ENCODE measurements around the gene STK32C. TPM values are rescaled to one million over a fixed set of nuclear protein-coding genes. Genes with fewer than 3 reads are reported as not detected.

STK32C gene
- total RNA-seq, 1 donor from 2014 or later: 19.6 TPM

DNA sequence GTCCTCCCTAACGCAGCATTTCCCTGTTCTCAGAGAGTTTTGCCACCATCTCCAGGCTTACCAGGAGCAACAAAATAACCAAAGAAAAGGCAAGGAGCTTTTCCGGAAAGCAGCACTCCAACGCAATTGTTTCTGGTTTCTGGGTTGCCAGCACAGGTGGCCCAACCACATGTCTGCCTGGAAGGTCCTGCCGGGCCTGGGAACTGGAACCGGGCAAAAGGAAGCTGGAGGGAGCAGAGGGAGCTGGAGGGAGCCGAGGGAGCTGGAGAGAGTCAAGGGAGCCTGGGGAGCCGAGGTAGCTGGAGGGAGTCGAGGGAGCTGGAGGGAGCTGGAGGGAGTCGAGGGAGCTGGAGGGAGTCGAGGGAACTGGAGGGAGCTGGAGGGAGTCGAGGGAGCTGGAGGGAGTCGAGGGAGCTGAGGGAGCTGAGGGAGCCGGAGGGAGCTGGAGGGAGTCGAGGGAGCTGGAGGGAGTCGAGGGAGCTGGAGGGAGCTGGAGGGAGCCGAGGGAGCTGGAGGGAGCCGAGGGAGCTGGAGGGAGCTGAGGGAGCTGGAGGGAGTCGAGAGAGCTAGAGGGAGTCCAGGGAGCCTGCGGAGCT, 54.6 kb downstream of the STK32C start:
- TF ChIP-seq, protein P1, sequence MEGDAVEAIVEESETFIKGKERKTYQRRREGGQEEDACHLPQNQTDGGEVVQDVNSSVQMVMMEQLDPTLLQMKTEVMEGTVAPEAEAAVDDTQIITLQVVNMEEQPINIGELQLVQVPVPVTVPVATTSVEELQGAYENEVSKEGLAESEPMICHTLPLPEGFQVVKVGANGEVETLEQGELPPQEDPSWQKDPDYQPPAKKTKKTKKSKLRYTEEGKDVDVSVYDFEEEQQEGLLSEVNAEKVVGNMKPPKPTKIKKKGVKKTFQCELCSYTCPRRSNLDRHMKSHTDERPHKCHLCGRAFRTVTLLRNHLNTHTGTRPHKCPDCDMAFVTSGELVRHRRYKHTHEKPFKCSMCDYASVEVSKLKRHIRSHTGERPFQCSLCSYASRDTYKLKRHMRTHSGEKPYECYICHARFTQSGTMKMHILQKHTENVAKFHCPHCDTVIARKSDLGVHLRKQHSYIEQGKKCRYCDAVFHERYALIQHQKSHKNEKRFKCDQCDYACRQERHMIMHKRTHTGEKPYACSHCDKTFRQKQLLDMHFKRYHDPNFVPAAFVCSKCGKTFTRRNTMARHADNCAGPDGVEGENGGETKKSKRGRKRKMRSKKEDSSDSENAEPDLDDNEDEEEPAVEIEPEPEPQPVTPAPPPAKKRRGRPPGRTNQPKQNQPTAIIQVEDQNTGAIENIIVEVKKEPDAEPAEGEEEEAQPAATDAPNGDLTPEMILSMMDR (conservative IDR thresholded peaks at IDR 0.05): no peak
- no peak overlapping the region for H3K4me3 Mint-ChIP-seq
- H3K36me3 Mint-ChIP-seq (ENCODE audit: low read depth): no peaks in the 10 kb centered on the region
- no peak overlapping the region for H3K27ac Mint-ChIP-seq (ENCODE audit: unreplicated experiment)
- no peaks in the 10 kb centered on the region for H3K9me3 Mint-ChIP-seq
- H3K4me1 Mint-ChIP-seq: no peaks in the 10 kb centered on the region
- H3K27me3 Mint-ChIP-seq (ENCODE audit: low read depth): no peaks in the 10 kb centered on the region
- no peak for DNase-seq (ENCODE audit: low read depth, low spot score)

DNA sequence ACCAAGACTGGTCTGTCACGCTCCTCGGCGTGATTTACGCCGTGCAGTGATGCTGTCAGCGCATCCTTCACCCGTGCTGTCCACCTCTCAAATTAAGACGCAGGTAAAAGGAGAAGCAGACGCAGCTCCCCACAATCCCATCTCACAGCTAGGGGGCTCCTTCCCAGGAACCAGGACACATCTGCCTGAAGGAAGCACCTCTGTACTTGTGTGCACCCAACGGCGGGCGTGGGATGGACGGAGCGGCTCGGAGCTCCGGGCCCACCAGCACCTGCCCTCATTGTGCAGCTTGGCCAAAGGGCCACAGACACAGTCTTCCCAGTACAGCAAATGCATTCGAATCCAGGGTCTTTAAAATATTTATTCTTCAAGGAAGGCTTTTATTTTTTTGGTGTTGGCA, 55.3 kb downstream of the STK32C start:
- TF ChIP-seq, protein P1 (conservative IDR thresholded peaks at IDR 0.05): no peak
- H3K4me1 Mint-ChIP-seq: no peaks in the 10 kb centered on the region
- no peaks in the 10 kb centered on the region for H3K9me3 Mint-ChIP-seq
- no peaks in the 10 kb centered on the region for H3K27me3 Mint-ChIP-seq (ENCODE audit: low read depth)
- no peaks in the 10 kb centered on the region for H3K36me3 Mint-ChIP-seq (ENCODE audit: low read depth)
- peak overlapping the region; percentile 57 for H3K27ac Mint-ChIP-seq (ENCODE audit: unreplicated experiment)
- DNase-seq (ENCODE audit: low read depth, low spot score): no peak
- no peak overlapping the region for H3K4me3 Mint-ChIP-seq

DNA sequence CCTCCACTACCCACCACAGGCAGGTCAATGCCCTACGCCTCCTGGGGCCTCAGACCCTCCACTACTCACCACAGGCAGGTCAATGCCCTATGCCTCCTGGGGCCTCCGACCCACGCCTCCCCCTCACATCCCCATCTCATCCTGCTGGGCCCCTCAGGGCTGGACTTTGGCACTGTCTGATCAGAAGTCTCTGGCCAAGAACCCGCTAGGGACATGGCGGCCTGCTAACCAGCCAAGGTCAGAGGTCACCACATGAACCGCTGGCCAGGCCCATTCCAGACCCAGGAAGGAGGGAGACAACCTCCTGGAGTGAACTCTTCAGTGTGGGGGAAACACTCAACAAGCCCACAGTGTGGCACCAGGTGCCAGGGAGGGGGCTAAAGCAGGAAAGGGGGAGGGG, 55.8 kb downstream of the STK32C start:
- Mint-ChIP-seq H3K27me3 (ENCODE audit: low read depth) (no peaks in the 10 kb centered on the region), H3K4me1 (no peaks in the 10 kb centered on the region), H3K36me3 (ENCODE audit: low read depth) (no peaks in the 10 kb centered on the region), H3K4me3 (no peak overlapping the region), H3K27ac (ENCODE audit: unreplicated experiment) (no peak overlapping the region), H3K9me3 (no peaks in the 10 kb centered on the region)
- DNase-seq (ENCODE audit: low read depth, low spot score): no peak
- TF ChIP-seq, protein P1 (conservative IDR thresholded peaks at IDR 0.05): no peak

DNA sequence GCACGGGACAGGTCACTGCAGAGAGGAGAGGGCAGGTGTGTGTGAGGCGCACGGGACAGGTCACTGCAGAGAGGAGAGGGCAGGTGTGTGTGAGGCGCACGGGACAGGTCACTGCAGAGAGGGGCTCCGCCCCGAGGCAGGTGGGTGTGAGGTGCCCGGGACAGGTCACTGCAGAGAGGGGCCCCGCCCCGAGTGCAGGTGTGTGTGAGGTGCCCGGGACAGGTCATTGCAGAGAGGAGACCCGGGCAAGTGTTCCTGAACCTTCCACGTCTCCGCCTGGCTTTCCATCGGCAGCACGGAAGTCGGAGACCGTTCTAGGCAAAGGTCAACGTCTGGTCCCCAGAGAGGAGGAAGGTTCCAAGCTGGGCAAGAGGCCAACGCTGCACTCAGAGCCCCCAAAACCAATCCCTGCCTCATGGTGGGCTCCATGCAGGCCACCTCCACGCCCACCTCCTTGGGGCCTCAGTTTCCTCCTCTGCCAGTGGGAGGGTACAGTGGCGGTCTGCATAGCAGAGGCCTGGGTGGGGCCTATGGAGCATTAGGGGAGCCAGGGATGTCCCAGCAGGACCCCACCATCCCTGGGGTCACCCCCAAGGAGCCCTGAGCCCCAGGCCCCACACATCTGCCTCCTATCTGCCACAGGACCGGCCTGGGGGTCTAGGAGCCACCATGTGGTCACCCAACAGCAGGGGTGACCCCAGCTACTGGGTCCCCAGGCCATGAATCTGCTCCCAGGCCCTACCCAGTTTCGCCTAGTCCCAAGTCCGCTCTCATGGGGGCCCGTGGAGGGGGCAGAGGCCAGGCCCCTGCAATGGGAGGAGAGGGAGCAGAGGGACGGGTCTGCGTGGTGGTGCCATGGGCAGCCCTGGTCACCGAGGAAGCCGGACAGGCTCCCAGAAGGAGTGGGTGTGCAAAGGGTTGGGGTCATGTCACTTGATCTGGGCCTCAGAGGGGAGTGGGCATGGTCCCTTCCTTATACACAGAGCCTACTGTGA, 57.0 kb downstream of the STK32C start:
- Mint-ChIP-seq H3K4me3 (no peak overlapping the region), H3K27me3 (ENCODE audit: low read depth) (no peaks in the 10 kb centered on the region), H3K4me1 (no peaks in the 10 kb centered on the region), H3K27ac (ENCODE audit: unreplicated experiment) (no peak overlapping the region), H3K9me3 (no peaks in the 10 kb centered on the region), H3K36me3 (ENCODE audit: low read depth) (no peaks in the 10 kb centered on the region)
- DNase-seq (ENCODE audit: low read depth, low spot score): no peak
- TF ChIP-seq, protein P1 (conservative IDR thresholded peaks at IDR 0.05): no peak

DNA sequence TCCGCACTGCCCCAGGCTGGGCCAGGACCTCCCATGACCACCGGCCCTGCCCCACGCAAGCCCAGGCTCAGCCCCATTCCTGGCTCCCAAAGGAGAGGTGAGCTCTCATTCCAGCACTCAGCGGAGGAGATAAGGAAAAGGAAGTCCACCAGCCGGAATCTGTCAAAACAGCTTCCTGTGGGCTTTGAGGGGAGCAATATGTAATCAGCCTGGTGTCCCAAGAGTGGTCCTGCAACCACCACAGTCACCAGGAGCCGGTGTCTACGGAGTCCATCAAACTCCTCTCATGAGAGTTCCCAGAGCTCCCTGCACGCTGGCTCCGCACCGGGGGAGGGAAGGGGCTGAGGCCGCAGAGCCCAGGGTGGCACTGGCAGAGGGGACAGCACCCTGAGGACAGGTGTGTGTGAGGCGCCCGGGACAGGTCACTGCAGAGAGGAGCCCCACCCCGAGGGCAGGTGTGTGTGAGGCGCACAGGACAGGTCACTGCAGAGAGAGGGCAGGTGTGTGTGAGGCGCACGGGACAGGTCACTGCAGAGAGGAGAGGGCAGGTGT, 57.9 kb downstream of the STK32C start:
- H3K36me3 Mint-ChIP-seq (ENCODE audit: low read depth): no peaks in the 10 kb centered on the region
- no peak overlapping the region for H3K4me3 Mint-ChIP-seq
- no peak for DNase-seq (ENCODE audit: low read depth, low spot score)
- no peaks in the 10 kb centered on the region for H3K27me3 Mint-ChIP-seq (ENCODE audit: low read depth)
- no peaks in the 10 kb centered on the region for H3K9me3 Mint-ChIP-seq
- no peak overlapping the region for H3K27ac Mint-ChIP-seq (ENCODE audit: unreplicated experiment)
- H3K4me1 Mint-ChIP-seq: peaks cover 5% of the 10 kb centered on the region
- TF ChIP-seq, protein P1 (conservative IDR thresholded peaks at IDR 0.05): no peak

Data from neural crest cell (in vitro differentiated cells).